Measurements from ENCODE around the gene SLC66A3.

Gene SLC66A3

GRCh38 chr2:11140492-11140891, 14.8 kb upstream of the SLC66A3 start:
- peak; percentile 76 for DNase-seq (ENCODE audit: low read depth)

GRCh38 chr2:11141319-11141718, 13.9 kb upstream of the SLC66A3 start:
- no peak for DNase-seq (ENCODE audit: low read depth)

GRCh38 chr2:11142330-11142729, 12.9 kb upstream of the SLC66A3 start:
- DNase-seq (ENCODE audit: low read depth), result no peak

- DNase-seq (ENCODE audit: low read depth), result no peak
These were observed 12.3 kb upstream of the SLC66A3 start for GRCh38 chr2:11142987-11143386.

- DNase-seq (ENCODE audit: low read depth), result no peak
These were observed 11.1 kb upstream of the SLC66A3 start for GRCh38 chr2:11144077-11144737.

- no peak for DNase-seq (ENCODE audit: low read depth)
These were observed 10.6 kb upstream of the SLC66A3 start for GRCh38 chr2:11144738-11145079.

- DNase-seq (ENCODE audit: low read depth), result no peak
These were observed 9.9 kb upstream of the SLC66A3 start for GRCh38 chr2:11145350-11145749.

- DNase-seq (ENCODE audit: low read depth), result no peak
These were observed 9.2 kb upstream of the SLC66A3 start for GRCh38 chr2:11146076-11146475.

GRCh38 chr2:11147263-11147662, 8.0 kb upstream of the SLC66A3 start:
- no peak for DNase-seq (ENCODE audit: low read depth)

GRCh38 chr2:11152591-11152990, 2.7 kb upstream of the SLC66A3 start:
- no peak for DNase-seq (ENCODE audit: low read depth)

- no peak for DNase-seq (ENCODE audit: low read depth)
These were observed 998 bp upstream of the SLC66A3 start for GRCh38 chr2:11154016-11154922.

- peak; percentile 64 for DNase-seq (ENCODE audit: low read depth)
These were observed 315 bp upstream of the SLC66A3 start for GRCh38 chr2:11154923-11155380.

GRCh38 chr2:11156396-11157075, 1.3 kb downstream of the SLC66A3 start:
- no peak for DNase-seq (ENCODE audit: low read depth)

- DNase-seq (ENCODE audit: low read depth), result no peak
These were observed 2.0 kb downstream of the SLC66A3 start for GRCh38 chr2:11157296-11157695.

- no peak for DNase-seq (ENCODE audit: low read depth)
These were observed 2.5 kb downstream of the SLC66A3 start for GRCh38 chr2:11157731-11158130.

GRCh38 chr2:11158916-11159573, 3.8 kb downstream of the SLC66A3 start:
- no peak for DNase-seq (ENCODE audit: low read depth)

GRCh38 chr2:11159574-11160170, 4.4 kb downstream of the SLC66A3 start:
- DNase-seq (ENCODE audit: low read depth), result no peak

GRCh38 chr2:11160256-11160655, 5.0 kb downstream of the SLC66A3 start:
- no peak for DNase-seq (ENCODE audit: low read depth)

GRCh38 chr2:11160731-11161455, 5.6 kb downstream of the SLC66A3 start:
- DNase-seq (ENCODE audit: low read depth), result no peak

GRCh38 chr2:11161747-11162146, 6.5 kb downstream of the SLC66A3 start:
- no peak for DNase-seq (ENCODE audit: low read depth)
